ENCODE measurements around the gene EIF4EBP2.

The EIF4EBP2 gene

DNA sequence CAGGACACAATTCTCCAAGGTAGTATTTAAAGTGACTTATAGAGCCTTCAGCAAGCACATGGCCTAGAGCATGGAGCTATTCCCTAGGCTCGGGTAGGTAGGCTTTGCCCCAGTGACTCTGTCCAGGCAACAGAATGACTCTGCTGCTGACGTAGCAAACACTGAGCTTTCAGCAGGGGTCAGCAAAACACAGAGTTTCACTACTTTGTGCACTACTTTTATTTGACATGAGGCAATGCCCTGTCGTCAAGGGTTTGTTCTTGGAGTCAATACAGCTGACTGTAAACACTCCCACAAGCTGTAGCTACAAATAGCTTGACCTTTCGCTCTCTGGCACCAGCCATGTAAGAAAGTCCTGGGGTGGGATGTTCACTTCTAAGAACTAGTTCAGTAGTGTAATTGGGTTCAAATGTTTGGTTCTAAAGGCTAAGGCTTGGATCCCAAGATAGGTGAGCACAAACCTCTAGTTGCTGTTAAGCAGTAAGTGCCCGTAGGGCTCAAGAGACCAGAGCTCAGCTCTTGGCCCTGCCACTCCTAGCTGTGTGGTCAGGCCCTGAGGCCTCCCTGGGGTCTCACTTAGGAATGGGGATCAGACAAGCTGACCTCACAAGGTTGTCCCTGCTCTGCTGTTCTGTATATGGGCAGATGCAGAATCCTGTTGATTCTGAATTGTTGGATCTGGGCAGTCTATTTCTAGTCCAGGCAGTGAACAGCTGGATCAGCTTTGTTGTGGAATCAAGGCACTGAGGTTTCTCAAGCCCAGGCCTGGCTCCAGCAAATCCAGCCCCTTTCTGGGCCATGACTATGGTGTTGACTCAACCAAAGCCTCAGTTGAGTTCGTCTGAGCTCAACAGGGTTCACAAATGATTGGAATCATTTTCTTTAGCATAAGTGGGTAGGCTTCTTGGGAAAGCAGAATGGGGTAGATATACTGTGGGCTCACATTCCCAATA lies 26.8 kb downstream of the EIF4EBP2 start:
- H4K5ac ChIP-seq (ENCODE audit: low read length): no peak overlapping the region
- peaks cover 13% of the 10 kb centered on the region for H3K79me1 ChIP-seq (ENCODE audit: low read length)
- no peaks in the 10 kb centered on the region for H3K27me3 ChIP-seq (ENCODE audit: insufficient read depth, low read length, poor library complexity)
- H3K36me3 ChIP-seq (ENCODE audit: control insufficient read depth, insufficient read depth, low read length): peaks cover 7% of the 10 kb centered on the region
- no peak overlapping the region for H3K18ac ChIP-seq (ENCODE audit: low read length)
- H3K27ac ChIP-seq (ENCODE audit: low read depth, low read length): no peak overlapping the region
- H3K56ac ChIP-seq (ENCODE audit: low read length): no peak overlapping the region
- H2BK15ac ChIP-seq (replicated peaks; ENCODE audit: low read depth): no peak overlapping the region
- no peaks in the 10 kb centered on the region for H3K4me1 ChIP-seq (ENCODE audit: control insufficient read depth, low read depth, low read length)
- no CpG with 5 or more reads among the region's 6 CpGs for WGBS (ENCODE audit: extremely low coverage, insufficient coverage, low lambda C conversion rate)
- H2BK5ac ChIP-seq (ENCODE audit: low read length): no peak overlapping the region
- no peak overlapping the region for H3K4me3 ChIP-seq (ENCODE audit: low read length)
- peak; percentile 70 for DNase-seq
- no peak overlapping the region for H4K8ac ChIP-seq (ENCODE audit: low read depth, low read length)
- H2AK5ac ChIP-seq (ENCODE audit: low read length): no peak overlapping the region
- H3K9ac ChIP-seq (ENCODE audit: low read length): no peak overlapping the region
- H3K4ac ChIP-seq (ENCODE audit: low read depth, low read length): no peak overlapping the region
- H3K79me2 ChIP-seq (ENCODE audit: control insufficient read depth, insufficient read depth, low read length): peaks cover 22% of the 10 kb centered on the region
- H3K23ac ChIP-seq (ENCODE audit: low read length): no peak overlapping the region
- H3K4me2 ChIP-seq (ENCODE audit: low read length): no peak overlapping the region
- H2BK120ac ChIP-seq (ENCODE audit: low read depth, low read length): no peak overlapping the region

DNA sequence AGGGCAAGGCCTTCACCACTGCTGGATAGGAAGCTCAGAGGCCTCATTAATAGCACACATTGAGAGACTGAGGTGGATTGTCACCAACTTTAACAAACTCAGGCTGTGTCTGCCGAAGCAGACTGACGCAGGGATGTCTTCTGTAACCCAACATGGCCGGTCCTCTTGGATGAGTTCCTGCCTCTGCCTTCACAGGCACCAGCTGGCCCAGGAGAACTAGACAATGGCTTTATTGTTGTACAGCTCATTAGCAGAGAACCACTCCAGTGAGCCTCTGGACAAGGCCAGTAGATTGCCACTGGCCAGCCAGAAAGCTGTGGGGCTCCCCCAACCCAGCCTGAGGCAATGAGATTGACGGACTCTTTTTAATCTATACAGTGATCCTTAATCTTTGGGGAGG lies 28.2 kb downstream of the EIF4EBP2 start:
- Histone ChIP-seq H3K18ac (ENCODE audit: low read length) (no peak overlapping the region), H4K5ac (ENCODE audit: low read length) (no peak overlapping the region), H3K23ac (ENCODE audit: low read length) (no peak overlapping the region), H2BK15ac (replicated peaks; ENCODE audit: low read depth) (no peak overlapping the region), H2BK5ac (ENCODE audit: low read length) (no peak overlapping the region), H2AK5ac (ENCODE audit: low read length) (no peak overlapping the region), H3K79me1 (ENCODE audit: low read length) (peaks cover 16% of the 10 kb centered on the region), H3K27me3 (ENCODE audit: insufficient read depth, low read length, poor library complexity) (no peaks in the 10 kb centered on the region), H3K4me1 (ENCODE audit: control insufficient read depth, low read depth, low read length) (no peaks in the 10 kb centered on the region), H2BK120ac (ENCODE audit: low read depth, low read length) (no peak overlapping the region), H3K79me2 (ENCODE audit: control insufficient read depth, insufficient read depth, low read length) (peaks cover 35% of the 10 kb centered on the region), H4K8ac (ENCODE audit: low read depth, low read length) (no peak overlapping the region), H3K4me2 (ENCODE audit: low read length) (no peak overlapping the region), H3K4ac (ENCODE audit: low read depth, low read length) (no peak overlapping the region), H3K36me3 (ENCODE audit: control insufficient read depth, insufficient read depth, low read length) (peaks cover 7% of the 10 kb centered on the region), H3K56ac (ENCODE audit: low read length) (no peak overlapping the region), H3K9ac (ENCODE audit: low read length) (no peak overlapping the region), H3K4me3 (ENCODE audit: low read length) (no peak overlapping the region), H3K27ac (ENCODE audit: low read depth, low read length) (no peak overlapping the region)
- no CpG with 5 or more reads among the region's 4 CpGs for WGBS (ENCODE audit: extremely low coverage, insufficient coverage, low lambda C conversion rate)
- DNase-seq: no peak

DNA sequence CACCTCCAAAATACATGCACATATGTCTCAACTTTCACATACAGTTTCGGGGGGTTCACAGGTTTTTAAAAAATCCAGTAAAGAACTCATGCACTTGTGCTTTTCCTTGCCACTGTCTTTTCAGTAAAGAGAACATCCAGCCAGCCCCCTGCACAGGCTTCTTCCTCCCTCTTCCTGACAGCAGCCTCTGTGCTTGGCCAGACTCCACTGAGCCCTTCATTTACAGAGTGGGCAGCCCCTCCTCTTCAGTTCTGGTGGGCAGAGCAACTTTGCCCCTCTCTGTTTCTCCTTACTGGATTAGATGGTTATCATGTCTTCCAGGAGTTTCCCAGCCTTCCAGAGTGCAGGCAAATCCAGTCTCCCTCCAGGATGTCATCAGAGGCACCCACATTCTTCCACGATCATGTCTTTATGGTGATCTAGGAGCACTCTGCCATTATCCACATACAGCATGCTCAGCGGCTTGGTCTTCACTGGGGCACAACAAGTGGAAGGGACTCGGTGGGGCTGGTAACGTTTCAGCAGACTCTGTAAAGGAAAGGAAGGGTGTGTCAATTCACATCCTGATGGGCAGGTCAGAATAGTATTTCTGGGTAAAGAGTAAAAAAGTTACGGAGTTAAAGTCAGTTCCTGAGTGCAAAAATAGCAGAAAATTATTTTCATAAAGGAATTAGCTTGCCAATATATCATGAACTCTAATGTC lies 28.8 kb downstream of the EIF4EBP2 start:
- Histone ChIP-seq H4K5ac (ENCODE audit: low read length) (no peak overlapping the region), H3K36me3 (ENCODE audit: control insufficient read depth, insufficient read depth, low read length) (peaks cover 7% of the 10 kb centered on the region), H4K8ac (ENCODE audit: low read depth, low read length) (no peak overlapping the region), H3K4me1 (ENCODE audit: control insufficient read depth, low read depth, low read length) (peaks cover 3% of the 10 kb centered on the region), H3K56ac (ENCODE audit: low read length) (no peak overlapping the region), H3K9ac (ENCODE audit: low read length) (no peak overlapping the region), H2BK5ac (ENCODE audit: low read length) (no peak overlapping the region), H3K27ac (ENCODE audit: low read depth, low read length) (no peak overlapping the region), H3K4me2 (ENCODE audit: low read length) (no peak overlapping the region), H3K23ac (ENCODE audit: low read length) (no peak overlapping the region), H3K18ac (ENCODE audit: low read length) (no peak overlapping the region), H3K4ac (ENCODE audit: low read depth, low read length) (no peak overlapping the region), H2AK5ac (ENCODE audit: low read length) (no peak overlapping the region), H3K27me3 (ENCODE audit: insufficient read depth, low read length, poor library complexity) (no peaks in the 10 kb centered on the region), H3K4me3 (ENCODE audit: low read length) (no peak overlapping the region), H3K79me2 (ENCODE audit: control insufficient read depth, insufficient read depth, low read length) (peaks cover 40% of the 10 kb centered on the region), H2BK15ac (replicated peaks; ENCODE audit: low read depth) (no peak overlapping the region), H2BK120ac (ENCODE audit: low read depth, low read length) (no peak overlapping the region), H3K79me1 (ENCODE audit: low read length) (peaks cover 16% of the 10 kb centered on the region)
- no CpG with 5 or more reads among the region's 6 CpGs for WGBS (ENCODE audit: extremely low coverage, insufficient coverage, low lambda C conversion rate)
- no peak for DNase-seq

DNA sequence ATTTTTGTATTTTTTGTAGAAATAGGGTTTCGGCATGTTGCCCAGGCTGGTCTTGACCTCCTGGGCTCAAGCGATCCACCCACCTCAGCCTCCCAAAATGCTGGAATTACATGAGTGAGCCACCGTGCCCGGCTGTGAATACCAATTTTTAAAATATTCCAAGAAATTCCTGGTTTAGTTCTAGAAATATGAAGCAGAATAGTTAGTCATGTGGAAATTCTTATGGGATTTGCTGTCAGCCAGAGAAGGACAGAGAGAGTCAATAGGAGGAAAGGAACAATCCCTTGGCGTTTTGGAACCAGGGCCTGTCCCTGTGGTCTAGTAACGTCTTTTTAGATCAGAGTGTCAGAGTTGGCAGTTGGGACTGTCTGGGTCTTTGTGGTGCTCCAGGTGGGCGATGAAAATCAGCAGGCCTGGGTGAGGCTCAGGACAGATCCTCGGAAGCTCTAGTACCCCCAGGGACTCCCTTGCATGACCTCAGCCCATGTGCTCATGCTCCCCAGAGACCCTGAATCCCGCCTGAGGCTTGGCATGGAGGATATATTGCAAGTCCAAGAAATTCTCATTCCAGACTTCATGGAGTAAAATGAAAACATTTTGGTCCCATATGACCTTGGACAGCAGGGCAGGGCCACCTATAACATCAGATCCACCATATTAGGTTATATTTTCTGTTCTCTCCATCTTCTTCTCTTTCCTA lies 29.8 kb downstream of the EIF4EBP2 start:
- no peak overlapping the region for H2AK5ac ChIP-seq (ENCODE audit: low read length)
- no peak overlapping the region for H2BK15ac ChIP-seq (replicated peaks; ENCODE audit: low read depth)
- H3K36me3 ChIP-seq (ENCODE audit: control insufficient read depth, insufficient read depth, low read length): peaks cover 6% of the 10 kb centered on the region
- H4K5ac ChIP-seq (ENCODE audit: low read length): no peak overlapping the region
- no CpG with 5 or more reads among the region's 9 CpGs for WGBS (ENCODE audit: extremely low coverage, insufficient coverage, low lambda C conversion rate)
- no peak overlapping the region for H3K9ac ChIP-seq (ENCODE audit: low read length)
- no peak overlapping the region for H3K4me3 ChIP-seq (ENCODE audit: low read length)
- no peak overlapping the region for H3K4ac ChIP-seq (ENCODE audit: low read depth, low read length)
- DNase-seq: no peak
- H3K79me2 ChIP-seq (ENCODE audit: control insufficient read depth, insufficient read depth, low read length): peaks cover 47% of the 10 kb centered on the region
- H2BK120ac ChIP-seq (ENCODE audit: low read depth, low read length): no peak overlapping the region
- peaks cover 16% of the 10 kb centered on the region for H3K79me1 ChIP-seq (ENCODE audit: low read length)
- no peak overlapping the region for H3K4me2 ChIP-seq (ENCODE audit: low read length)
- no peak overlapping the region for H3K23ac ChIP-seq (ENCODE audit: low read length)
- H3K27me3 ChIP-seq (ENCODE audit: insufficient read depth, low read length, poor library complexity): no peaks in the 10 kb centered on the region
- no peak overlapping the region for H2BK5ac ChIP-seq (ENCODE audit: low read length)
- H3K27ac ChIP-seq (ENCODE audit: low read depth, low read length): no peak overlapping the region
- no peak overlapping the region for H4K8ac ChIP-seq (ENCODE audit: low read depth, low read length)
- H3K56ac ChIP-seq (ENCODE audit: low read length): no peak overlapping the region
- H3K18ac ChIP-seq (ENCODE audit: low read length): no peak overlapping the region
- H3K4me1 ChIP-seq (ENCODE audit: control insufficient read depth, low read depth, low read length): peaks cover 3% of the 10 kb centered on the region

DNA sequence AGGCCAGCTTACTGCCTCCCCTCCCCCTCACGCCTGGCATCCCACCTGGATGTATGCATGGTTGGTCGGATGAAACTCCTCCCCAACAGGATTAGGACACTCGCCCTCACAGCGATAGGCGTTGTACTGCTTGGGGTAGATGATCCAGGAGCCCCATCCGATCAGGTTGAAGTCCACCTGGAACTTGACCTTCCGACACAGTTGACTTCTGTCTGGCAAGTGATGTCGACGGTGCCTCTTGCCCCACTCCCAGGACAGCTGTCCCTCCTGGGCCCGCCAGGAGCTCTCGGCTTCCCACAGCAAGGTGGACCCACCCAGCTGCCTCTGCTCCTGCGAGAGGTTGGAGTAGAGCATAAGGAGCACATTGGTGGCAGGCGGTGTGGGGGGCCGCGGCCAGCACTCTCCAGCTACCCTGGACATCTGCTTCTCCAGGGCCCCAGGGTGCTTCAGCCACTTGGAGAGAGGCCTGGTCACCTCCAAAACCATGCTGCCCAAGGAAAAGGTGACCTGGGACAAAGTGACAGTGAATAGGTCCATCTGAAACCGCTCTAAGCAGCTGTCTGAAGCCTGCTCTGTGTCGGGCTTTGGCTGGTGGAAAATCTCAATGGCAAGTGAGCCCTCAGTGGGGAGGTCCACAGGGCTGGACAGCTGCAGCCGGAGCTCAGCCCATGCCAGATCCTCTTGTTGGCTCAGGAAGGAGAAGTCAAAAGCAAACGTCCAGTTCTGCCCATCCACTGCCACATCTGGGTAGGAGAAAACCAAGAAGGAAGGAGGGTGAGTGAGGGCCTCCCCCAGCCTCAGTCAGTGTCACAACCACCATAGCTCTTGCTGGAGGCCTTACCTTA lies 31.5 kb downstream of the EIF4EBP2 start:
- Histone ChIP-seq H3K27ac (ENCODE audit: low read depth, low read length) (no peak overlapping the region), H3K4me1 (ENCODE audit: control insufficient read depth, low read depth, low read length) (peaks cover 3% of the 10 kb centered on the region), H3K56ac (ENCODE audit: low read length) (no peak overlapping the region), H4K5ac (ENCODE audit: low read length) (no peak overlapping the region), H3K18ac (ENCODE audit: low read length) (no peak overlapping the region), H2AK5ac (ENCODE audit: low read length) (no peak overlapping the region), H3K4me3 (ENCODE audit: low read length) (no peak overlapping the region), H3K36me3 (ENCODE audit: control insufficient read depth, insufficient read depth, low read length) (peaks cover 4% of the 10 kb centered on the region), H3K4me2 (ENCODE audit: low read length) (no peak overlapping the region), H2BK15ac (replicated peaks; ENCODE audit: low read depth) (no peak overlapping the region), H4K8ac (ENCODE audit: low read depth, low read length) (no peak overlapping the region), H3K4ac (ENCODE audit: low read depth, low read length) (no peak overlapping the region), H3K9ac (ENCODE audit: low read length) (no peak overlapping the region), H2BK5ac (ENCODE audit: low read length) (no peak overlapping the region), H3K27me3 (ENCODE audit: insufficient read depth, low read length, poor library complexity) (no peaks in the 10 kb centered on the region), H3K79me1 (ENCODE audit: low read length) (peaks cover 16% of the 10 kb centered on the region), H3K23ac (ENCODE audit: low read length) (no peak overlapping the region), H3K79me2 (ENCODE audit: control insufficient read depth, insufficient read depth, low read length) (peaks cover 63% of the 10 kb centered on the region), H2BK120ac (ENCODE audit: low read depth, low read length) (no peak overlapping the region)
- DNase-seq: no peak
- no CpG with 5 or more reads among the region's 19 CpGs for WGBS (ENCODE audit: extremely low coverage, insufficient coverage, low lambda C conversion rate)

Measured in mesendoderm (in vitro differentiated cells).